PFSK-1 (cell line): ENCODE measurements around the gene DNAH14.

Source experiments
- REST ChIP-seq, 2 experiments: IDR thresholded peaks; 2 replicates each; pipeline versions ENCODE4 v1.6.1 to v1.8.0; 2011 to 2012; ENCODE audit warnings: low read depth in 2 of 2, low read length in 2 of 2, control low read depth in 1 of 2, inconsistent platforms in 1 of 2, mild to moderate bottlenecking in 1 of 2, moderate library complexity in 1 of 2; ENCODE audit not compliant: insufficient read depth in 1 of 2
- SIN3A ChIP-seq: IDR thresholded peaks from 2 replicates; pipeline ENCODE4 v1.6.1; 2012; ENCODE audit warnings: mild to moderate bottlenecking, low read length, moderate library complexity, borderline replicate concordance; ENCODE audit not compliant: insufficient read depth

GRCh38 chr1:225179686-225180085, 250.2 kb downstream of the DNAH14 start:
- TF ChIP-seq SIN3A (no peak), REST (IDR thresholded peaks at IDR 0.05; ENCODE audit: insufficient read depth in 1 of 2, low read depth in 2 of 2, low read length in 2 of 2) (no peak)
